ENCODE measurements around the gene ARHGEF11. TPM values are rescaled to one million over a fixed set of nuclear protein-coding genes. Genes with fewer than 3 reads are reported as not detected.
A peak's percentile ranks its signal among the peaks of the same experiment; 100 is the strongest.

Gene ARHGEF11
- total RNA-seq, 1 experiment from 2014 or later, result 40.9 TPM

GRCh38 chr1:156970017-156970416, 75.5 kb downstream of the ARHGEF11 start:
- peak; percentile 12 for DNase-seq (ENCODE audit: low read depth, low spot score)
- in situ Hi-C loops (cut with HindIII; ENCODE audit: low pct_unique_long_range_greater_than_20kb, low sequenced_read_pairs), result no loop called here

- DNase-seq (ENCODE audit: low read depth, low spot score), result no peak
- in situ Hi-C loops (cut with HindIII; ENCODE audit: low pct_unique_long_range_greater_than_20kb, low sequenced_read_pairs), result no loop called here
Measured at GRCh38 chr1:156969496-156969895, 76.0 kb downstream of the ARHGEF11 start.

- no peak for DNase-seq (ENCODE audit: low read depth, low spot score)
- in situ Hi-C loops (cut with HindIII; ENCODE audit: low pct_unique_long_range_greater_than_20kb, low sequenced_read_pairs), result no loop called here
Measured at GRCh38 chr1:156964441-156964840, 81.1 kb downstream of the ARHGEF11 start.

- in situ Hi-C loops (cut with HindIII; ENCODE audit: low pct_unique_long_range_greater_than_20kb, low sequenced_read_pairs), result no loop called here
- no peak for DNase-seq (ENCODE audit: low read depth, low spot score)
Measured at GRCh38 chr1:156963621-156964020, 81.9 kb downstream of the ARHGEF11 start.

GRCh38 chr1:156961709-156962108, 83.8 kb downstream of the ARHGEF11 start:
- peak; percentile 64 for DNase-seq (ENCODE audit: low read depth, low spot score)
- in situ Hi-C loops (cut with HindIII; ENCODE audit: low pct_unique_long_range_greater_than_20kb, low sequenced_read_pairs), result no loop called here

- in situ Hi-C loops (cut with HindIII; ENCODE audit: low pct_unique_long_range_greater_than_20kb, low sequenced_read_pairs), result no loop called here
Measured at GRCh38 chr1:156959925-156960324, 85.6 kb downstream of the ARHGEF11 start.

GRCh38 chr1:156959414-156959813, 86.1 kb downstream of the ARHGEF11 start:
- DNase-seq (ENCODE audit: low read depth, low spot score), result no peak
- in situ Hi-C loops (cut with HindIII; ENCODE audit: low pct_unique_long_range_greater_than_20kb, low sequenced_read_pairs), result no loop called here

More at GRCh38 chr1:156959925-156960324, 85.6 kb downstream of the ARHGEF11 start:
- DNase-seq (ENCODE audit: low read depth, low spot score), result no peak

GRCh38 chr1:156958247-156958714, 87.3 kb downstream of the ARHGEF11 start:
- DNase-seq (ENCODE audit: low read depth, low spot score), result no peak
- in situ Hi-C loops (cut with HindIII; ENCODE audit: low pct_unique_long_range_greater_than_20kb, low sequenced_read_pairs), result no loop called here

GRCh38 chr1:156957634-156958033, 87.9 kb downstream of the ARHGEF11 start:
- no peak for DNase-seq (ENCODE audit: low read depth, low spot score)
- in situ Hi-C loops (cut with HindIII; ENCODE audit: low pct_unique_long_range_greater_than_20kb, low sequenced_read_pairs), result no loop called here

GRCh38 chr1:156956333-156956732, 89.2 kb downstream of the ARHGEF11 start:
- DNase-seq (ENCODE audit: low read depth, low spot score), result no peak
- in situ Hi-C loops (cut with HindIII; ENCODE audit: low pct_unique_long_range_greater_than_20kb, low sequenced_read_pairs), result no loop called here

GRCh38 chr1:156953571-156953970, 92.0 kb downstream of the ARHGEF11 start:
- in situ Hi-C loops (cut with HindIII; ENCODE audit: low pct_unique_long_range_greater_than_20kb, low sequenced_read_pairs), result no loop called here

GRCh38 chr1:156951371-156951770, 94.2 kb downstream of the ARHGEF11 start:
- in situ Hi-C loops (cut with HindIII; ENCODE audit: low pct_unique_long_range_greater_than_20kb, low sequenced_read_pairs), result no loop called here
- DNase-seq (ENCODE audit: low read depth, low spot score), result no peak

More at GRCh38 chr1:156953571-156953970, 92.0 kb downstream of the ARHGEF11 start:
- no peak for DNase-seq (ENCODE audit: low read depth, low spot score)

GRCh38 chr1:156949127-156949526, 96.4 kb downstream of the ARHGEF11 start:
- in situ Hi-C loops (cut with HindIII; ENCODE audit: low pct_unique_long_range_greater_than_20kb, low sequenced_read_pairs), result no loop called here
- DNase-seq (ENCODE audit: low read depth, low spot score), result no peak

GRCh38 chr1:156948708-156949107, 96.8 kb downstream of the ARHGEF11 start:
- in situ Hi-C loops (cut with HindIII; ENCODE audit: low pct_unique_long_range_greater_than_20kb, low sequenced_read_pairs), result no loop called here
- peak; percentile 38 for DNase-seq (ENCODE audit: low read depth, low spot score)

GRCh38 chr1:156947818-156948525, 97.6 kb downstream of the ARHGEF11 start:
- in situ Hi-C loops (cut with HindIII; ENCODE audit: low pct_unique_long_range_greater_than_20kb, low sequenced_read_pairs), result no loop called here
- DNase-seq (ENCODE audit: low read depth, low spot score), result no peak

GRCh38 chr1:156947127-156947526, 98.4 kb downstream of the ARHGEF11 start:
- no peak for DNase-seq (ENCODE audit: low read depth, low spot score)
- in situ Hi-C loops (cut with HindIII; ENCODE audit: low pct_unique_long_range_greater_than_20kb, low sequenced_read_pairs), result no loop called here

- DNase-seq (ENCODE audit: low read depth, low spot score), result peak; percentile 39
- in situ Hi-C loops (cut with HindIII; ENCODE audit: low pct_unique_long_range_greater_than_20kb, low sequenced_read_pairs), result no loop called here
Measured at GRCh38 chr1:156945881-156946661, 99.5 kb downstream of the ARHGEF11 start.

GRCh38 chr1:156944848-156945247, 100.7 kb downstream of the ARHGEF11 start:
- no peak for DNase-seq (ENCODE audit: low read depth, low spot score)

GRCh38 chr1:156944268-156944667, 101.3 kb downstream of the ARHGEF11 start:
- DNase-seq (ENCODE audit: low read depth, low spot score), result no peak
- in situ Hi-C loops (cut with HindIII; ENCODE audit: low pct_unique_long_range_greater_than_20kb, low sequenced_read_pairs), result no loop called here

More at GRCh38 chr1:156944848-156945247, 100.7 kb downstream of the ARHGEF11 start:
- in situ Hi-C loops (cut with HindIII; ENCODE audit: low pct_unique_long_range_greater_than_20kb, low sequenced_read_pairs), result no loop called here
